HG03378 (cell line): Measurements from ENCODE around the gene SLC24A3.

ENCODE experiments used
- ATAC-seq: cut with Tn5 transposase; IDR thresholded peaks from one replicate; pipeline ENCODE4 v1.9.1; 2021; ENCODE audit warnings: mild to moderate bottlenecking, moderate library complexity; ENCODE audit not compliant: unreplicated experiment

SLC24A3 gene

GRCh38 chr20:19380211-19380610 is 167.8 kb downstream of the SLC24A3 start:
- no peak for ATAC-seq

DNA sequence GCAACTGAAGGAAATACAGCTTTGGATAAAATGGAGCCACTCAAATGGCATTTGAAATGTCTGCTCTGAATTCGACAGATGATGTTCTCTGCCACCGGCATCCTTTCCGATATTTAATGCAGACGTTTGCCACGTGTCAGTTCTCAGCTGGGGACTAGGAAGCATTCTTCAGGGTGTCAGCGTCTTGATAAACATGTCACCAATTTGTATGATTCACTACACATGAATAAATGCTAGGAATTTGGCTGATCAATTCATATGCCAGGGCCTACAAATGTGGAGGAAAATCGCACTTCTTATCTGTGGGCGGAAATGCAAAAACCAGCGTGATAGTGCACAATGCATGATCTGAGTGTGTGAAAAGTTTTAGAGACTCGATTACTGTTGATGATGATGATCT is 169.5 kb downstream of the SLC24A3 start:
- ATAC-seq: no peak

DNA sequence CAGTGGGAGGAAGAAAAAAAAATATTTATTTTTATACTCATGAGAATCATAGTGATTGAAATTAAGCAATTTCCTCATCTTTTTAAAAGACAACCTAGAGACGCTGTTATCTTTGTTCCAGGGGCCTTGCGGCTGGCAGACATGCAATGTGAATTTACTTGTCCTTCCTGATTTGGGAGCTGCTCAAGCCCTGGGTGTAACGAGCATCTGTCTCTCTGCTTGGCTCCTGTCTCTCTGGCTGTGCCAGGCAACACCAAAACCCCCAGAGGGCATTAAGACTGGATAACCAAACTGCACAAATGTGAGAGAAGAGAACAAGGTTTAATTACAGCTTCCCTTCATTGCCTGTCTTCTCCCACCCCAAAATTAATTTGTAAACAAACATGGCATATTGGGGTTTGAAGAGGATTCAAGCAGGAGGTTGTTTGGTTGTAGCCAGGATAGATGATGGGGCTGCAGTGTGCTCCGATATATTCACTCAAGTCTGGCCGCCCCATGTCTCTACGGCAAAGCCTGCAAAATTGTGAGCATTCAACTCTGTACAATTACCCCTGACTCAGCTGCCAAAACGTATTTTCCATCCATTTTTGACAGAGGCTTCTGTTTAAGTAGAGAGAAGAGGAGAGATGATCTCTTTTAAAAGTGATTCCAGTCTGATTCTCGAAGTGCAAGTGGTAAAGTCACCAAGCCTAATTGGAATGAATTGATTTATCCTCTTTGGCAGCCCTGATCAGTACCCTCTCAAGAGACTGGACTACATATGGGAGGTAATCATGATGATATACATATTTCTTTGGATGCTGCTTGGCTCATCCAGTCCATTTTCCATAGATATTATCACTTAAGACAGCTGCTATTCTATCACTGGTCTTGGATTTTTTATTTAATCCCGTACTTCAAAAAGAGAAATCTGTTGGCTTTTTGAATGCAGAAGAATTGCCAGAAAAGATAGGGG is 170.2 kb downstream of the SLC24A3 start:
- no peak for ATAC-seq

DNA sequence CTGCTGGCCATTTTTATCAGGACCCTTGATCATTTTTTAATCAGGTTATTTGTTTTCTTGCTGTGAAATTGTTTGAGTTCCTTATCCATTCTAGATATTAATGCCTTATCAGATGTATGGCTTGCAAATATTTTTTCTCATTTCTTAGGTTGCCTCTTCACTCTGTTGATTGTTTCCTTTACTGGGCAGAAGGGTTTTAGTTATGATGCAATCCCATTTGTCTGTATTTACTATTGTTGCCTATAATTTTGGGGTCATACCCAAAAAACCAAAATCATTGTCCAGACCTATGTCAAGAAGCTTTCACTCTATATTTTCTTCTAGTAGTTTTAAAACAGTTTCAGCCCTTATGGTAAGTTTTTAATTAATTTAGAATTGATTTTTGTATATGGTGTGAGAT is 172.5 kb downstream of the SLC24A3 start:
- ATAC-seq: no peak

DNA sequence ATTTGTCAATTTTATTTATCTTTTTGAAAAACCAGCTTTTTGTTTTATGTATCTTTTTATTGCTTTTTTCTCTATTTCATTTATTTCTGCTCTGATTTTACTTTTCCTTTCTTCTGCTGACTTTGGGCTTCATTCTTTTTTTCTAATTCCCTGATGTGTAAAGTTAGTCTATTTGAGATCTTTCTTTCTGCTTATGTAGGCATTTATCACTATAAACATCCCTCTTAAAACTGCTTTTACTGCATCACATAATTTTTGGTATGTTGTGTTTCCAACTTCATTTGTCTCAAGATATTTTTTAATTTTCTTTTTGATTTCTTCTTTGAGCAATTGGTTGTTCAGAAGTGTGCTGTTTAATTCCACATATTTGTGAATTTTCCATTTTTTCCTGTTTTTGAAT is 174.8 kb downstream of the SLC24A3 start:
- no peak for ATAC-seq

DNA sequence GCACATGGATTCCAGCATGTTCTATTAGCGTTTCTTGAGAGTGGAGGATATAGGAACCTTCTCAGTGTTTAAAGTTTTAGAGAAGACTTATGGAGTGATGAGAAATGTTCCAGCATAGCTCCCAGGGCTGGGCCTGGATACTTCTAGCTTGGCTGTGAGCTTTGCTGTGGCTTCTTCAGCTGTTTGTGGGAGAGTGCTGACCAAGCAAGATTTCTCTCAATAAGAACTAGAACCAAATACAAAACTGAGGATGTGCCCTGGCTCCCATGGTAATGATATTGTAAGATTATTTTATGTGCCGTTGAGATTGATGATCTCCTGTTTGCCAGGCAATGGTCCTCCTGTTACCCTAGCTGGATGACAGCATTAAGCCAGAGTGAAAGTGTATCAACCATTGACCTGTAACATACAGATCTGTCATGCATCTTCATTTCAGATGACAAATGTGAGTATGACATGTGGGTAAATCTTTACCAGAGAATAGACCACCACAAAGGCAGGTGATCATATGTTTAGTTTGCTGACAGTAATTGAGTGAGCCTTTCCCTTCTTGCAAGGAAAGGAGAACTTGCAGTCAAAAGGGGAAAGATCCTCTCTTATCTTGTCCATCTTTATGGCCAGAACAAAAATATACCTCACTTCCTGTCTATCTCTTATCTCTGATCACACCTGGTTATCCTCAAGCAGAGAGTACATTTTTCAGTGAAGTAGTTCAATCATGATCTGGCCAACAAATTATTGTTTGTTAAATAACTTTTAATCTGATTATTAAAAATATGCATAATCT is 180.1 kb downstream of the SLC24A3 start:
- ATAC-seq: no peak

- no peak for ATAC-seq
These were observed 184.1 kb downstream of the SLC24A3 start for GRCh38 chr20:19396460-19397081.

DNA sequence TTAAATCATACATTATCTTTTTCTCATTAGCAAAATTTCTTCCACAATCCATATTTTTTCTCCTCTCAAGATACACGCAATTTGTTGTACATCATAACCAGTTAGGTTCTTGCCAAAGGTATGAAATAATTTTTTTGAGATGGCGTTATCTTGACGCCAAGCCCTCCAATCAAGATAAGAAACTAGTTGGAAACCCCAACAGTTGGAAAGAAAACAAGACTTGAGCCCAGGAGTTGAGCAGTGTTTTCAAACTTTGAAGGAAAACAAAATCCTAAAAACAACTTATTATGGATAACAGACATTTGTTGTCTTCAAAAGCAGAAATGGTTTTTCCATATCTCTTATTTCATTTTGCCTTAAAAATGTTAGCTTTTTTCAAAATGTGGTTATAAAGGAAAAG is 184.8 kb downstream of the SLC24A3 start:
- no peak for ATAC-seq

GRCh38 chr20:19397666-19398065 is 185.2 kb downstream of the SLC24A3 start:
- ATAC-seq: no peak

GRCh38 chr20:19401096-19401495 is 188.7 kb downstream of the SLC24A3 start:
- no peak for ATAC-seq

DNA sequence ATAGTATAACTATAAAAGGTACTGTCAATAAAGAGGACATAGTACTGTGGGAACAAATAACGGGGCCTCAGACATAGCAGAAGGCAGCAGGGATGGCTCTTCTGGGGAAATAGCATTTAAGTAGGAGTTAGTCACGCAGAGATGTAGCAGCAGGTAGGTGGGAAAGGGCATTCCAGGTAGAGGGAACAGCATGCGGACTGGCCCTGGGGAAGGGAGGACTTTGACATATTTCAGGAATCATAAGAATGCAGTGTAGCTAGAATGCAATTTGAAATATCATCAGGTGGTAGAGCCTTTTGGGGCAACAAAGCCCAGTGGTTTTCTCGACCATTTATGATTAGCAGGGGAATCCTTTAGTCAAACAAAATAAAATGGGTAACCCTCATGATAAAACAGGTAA is 191.1 kb downstream of the SLC24A3 start:
- ATAC-seq: no peak

DNA sequence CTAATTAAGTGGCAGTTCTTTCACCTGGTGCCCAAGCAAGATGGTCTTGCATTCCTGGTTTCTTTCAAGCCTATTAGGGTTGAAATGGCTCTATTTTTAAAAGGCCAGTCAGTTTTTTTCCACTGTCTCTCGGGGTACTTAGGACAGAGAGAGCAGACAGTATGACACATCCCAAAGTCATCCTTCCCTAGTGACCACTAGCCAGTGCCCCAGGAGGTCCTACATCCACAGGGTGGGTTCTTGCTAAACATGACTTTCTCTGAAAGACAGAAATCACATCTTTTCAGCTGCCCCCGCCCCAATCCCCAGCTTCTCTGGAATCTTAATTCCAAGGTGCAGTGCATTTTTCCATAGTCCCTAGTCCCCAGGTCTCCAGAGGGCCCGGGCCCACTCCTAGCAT is 192.4 kb downstream of the SLC24A3 start:
- no peak for ATAC-seq

DNA sequence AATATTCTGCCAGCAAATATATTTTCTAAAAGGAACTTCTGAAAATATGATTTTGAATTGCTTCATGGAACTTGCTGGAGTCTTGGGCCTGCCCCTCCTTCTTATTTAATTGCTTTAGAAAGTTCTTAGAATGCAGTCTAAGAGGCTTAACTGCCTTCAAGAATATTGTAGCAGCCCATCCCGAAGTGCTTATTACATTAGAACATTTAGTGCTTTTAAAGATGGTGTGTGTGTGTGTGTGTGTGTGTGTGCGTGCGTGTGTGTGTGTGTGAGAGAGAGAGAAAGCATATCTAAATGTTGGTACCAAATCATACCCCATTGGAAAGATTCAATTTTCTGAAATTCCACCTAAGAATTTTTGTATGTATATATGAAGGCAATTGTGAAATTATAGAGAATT is 193.5 kb downstream of the SLC24A3 start:
- ATAC-seq: no peak

GRCh38 chr20:19406381-19406780 is 193.9 kb downstream of the SLC24A3 start:
- no peak for ATAC-seq

- no peak for ATAC-seq
These were observed 194.8 kb downstream of the SLC24A3 start for GRCh38 chr20:19407196-19407595.

DNA sequence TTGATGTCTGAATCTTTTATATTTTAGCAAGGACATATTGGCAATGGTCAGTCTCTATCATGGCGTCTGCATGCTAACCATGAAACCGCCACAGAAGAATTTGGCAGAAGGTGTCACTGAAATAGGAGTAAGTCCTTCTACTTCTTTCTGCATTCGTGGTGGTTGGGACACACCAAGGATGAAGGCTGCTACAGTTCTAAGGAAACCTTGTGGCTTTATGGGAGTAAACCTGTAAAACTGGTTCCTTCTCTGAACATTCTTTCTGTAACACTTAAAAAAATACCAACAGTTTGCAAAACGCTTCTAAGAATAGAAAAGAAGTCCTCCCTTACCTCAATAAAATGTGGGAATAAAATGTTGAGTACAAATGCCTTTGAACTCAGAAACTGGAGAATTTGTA is 195.3 kb downstream of the SLC24A3 start:
- no peak for ATAC-seq

- ATAC-seq: no peak
These were observed 196.5 kb downstream of the SLC24A3 start for GRCh38 chr20:19408971-19409370.

DNA sequence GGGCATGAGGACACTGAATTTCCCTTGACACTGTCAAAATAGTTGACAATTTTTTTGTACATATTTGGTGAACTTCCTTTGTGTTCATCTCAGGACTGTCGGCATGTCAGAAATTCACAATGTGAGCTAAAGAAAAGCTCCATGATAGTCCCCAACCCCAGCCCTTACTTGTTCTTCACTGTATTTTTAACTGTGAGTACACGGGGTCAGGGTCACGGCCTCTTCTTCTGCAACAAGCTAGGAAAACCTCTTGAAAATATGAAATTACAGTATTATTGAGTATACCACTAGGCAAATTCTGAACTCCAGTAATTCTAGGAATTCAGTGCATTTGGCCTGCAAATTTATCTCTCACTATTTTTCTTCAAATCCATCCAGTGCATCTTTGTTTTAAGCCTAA is 199.4 kb downstream of the SLC24A3 start:
- no peak for ATAC-seq

- no peak for ATAC-seq
These were observed 199.8 kb downstream of the SLC24A3 start for GRCh38 chr20:19412254-19412653.

DNA sequence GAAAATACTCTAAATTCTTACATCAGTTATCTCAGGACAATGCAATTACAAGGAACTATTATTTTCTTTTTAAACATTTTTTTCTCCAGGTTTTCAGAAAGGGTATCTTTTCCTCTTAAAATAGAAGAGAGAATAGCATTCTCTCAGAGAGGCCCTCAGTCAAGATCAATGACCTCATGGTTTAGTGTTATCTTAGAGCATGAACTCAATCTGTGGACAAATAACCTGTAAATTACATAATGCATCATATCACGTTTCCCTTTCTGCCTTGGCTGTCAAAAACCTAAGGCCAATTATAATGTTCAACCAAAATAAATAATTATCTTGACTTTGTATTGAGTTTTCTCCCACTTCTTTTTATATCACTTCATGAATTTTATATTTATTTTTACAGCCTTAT is 202.2 kb downstream of the SLC24A3 start:
- ATAC-seq: no peak

GRCh38 chr20:19415786-19416185 is 203.3 kb downstream of the SLC24A3 start:
- ATAC-seq: no peak

DNA sequence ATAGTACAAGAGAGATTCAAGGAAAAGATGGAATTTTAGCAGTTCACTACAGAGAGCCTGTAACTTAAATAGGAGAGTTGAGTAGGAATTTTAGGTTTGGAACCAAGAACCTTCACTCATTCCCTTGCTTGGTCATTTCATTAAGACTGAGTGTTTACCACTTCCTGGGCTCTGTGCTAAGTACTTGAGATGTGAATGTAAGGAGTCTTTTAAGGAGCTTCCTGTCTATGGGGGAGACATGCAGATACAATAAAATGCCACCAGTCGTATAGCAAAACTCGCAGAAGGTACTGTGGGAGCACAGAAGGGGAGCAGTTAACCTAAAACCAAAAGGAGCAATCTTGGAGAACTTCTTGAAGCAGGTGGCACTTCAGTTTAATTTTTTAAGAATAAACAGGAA is 204.2 kb downstream of the SLC24A3 start:
- ATAC-seq: no peak
